GM12801 (cell line): ENCODE data around the gene TTC13.

Source experiments
- TF ChIP-seq, protein P1 (sequence below): IDR thresholded peaks from one replicate; pipeline ENCODE4 v1.5.1; 2011; ENCODE audit warnings: control low read depth; ENCODE audit not compliant: insufficient read length; ENCODE audit errors: extremely low read depth

The TTC13 gene

GRCh38 chr1:230895452-230895851, 83.2 kb downstream of the TTC13 start:
- TF ChIP-seq, protein P1, sequence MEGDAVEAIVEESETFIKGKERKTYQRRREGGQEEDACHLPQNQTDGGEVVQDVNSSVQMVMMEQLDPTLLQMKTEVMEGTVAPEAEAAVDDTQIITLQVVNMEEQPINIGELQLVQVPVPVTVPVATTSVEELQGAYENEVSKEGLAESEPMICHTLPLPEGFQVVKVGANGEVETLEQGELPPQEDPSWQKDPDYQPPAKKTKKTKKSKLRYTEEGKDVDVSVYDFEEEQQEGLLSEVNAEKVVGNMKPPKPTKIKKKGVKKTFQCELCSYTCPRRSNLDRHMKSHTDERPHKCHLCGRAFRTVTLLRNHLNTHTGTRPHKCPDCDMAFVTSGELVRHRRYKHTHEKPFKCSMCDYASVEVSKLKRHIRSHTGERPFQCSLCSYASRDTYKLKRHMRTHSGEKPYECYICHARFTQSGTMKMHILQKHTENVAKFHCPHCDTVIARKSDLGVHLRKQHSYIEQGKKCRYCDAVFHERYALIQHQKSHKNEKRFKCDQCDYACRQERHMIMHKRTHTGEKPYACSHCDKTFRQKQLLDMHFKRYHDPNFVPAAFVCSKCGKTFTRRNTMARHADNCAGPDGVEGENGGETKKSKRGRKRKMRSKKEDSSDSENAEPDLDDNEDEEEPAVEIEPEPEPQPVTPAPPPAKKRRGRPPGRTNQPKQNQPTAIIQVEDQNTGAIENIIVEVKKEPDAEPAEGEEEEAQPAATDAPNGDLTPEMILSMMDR = no peak

- TF ChIP-seq, protein P1 = no peak
These were observed 84.0 kb downstream of the TTC13 start for GRCh38 chr1:230894664-230895063.

DNA sequence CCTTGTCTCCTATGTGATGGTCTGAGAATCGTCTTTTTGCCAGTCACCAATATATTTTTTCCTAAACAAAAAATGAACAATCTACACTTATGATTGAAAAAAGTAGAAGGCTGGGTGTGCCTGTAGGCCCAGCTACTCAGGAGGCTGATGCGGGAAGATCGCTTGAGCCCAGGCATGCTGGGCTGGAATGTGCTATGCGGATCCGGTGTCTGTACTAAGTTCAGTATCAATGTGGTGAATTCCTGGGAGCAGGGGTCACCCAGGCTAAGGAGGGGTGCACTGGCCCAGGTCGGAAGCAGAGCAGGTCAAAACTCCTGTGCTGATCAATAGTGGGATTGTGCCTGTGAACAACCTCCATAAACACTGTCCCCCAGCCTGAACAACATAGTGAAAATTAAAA, 84.6 kb downstream of the TTC13 start:
- TF ChIP-seq, protein P1 = no peak

GRCh38 chr1:230892018-230892491, 86.6 kb downstream of the TTC13 start:
- TF ChIP-seq, protein P1 = no peak

GRCh38 chr1:230891413-230891812, 87.2 kb downstream of the TTC13 start:
- TF ChIP-seq, protein P1 = no peak

GRCh38 chr1:230884646-230885045, 94.0 kb downstream of the TTC13 start:
- TF ChIP-seq, protein P1 = no peak

GRCh38 chr1:230883967-230884366, 94.7 kb downstream of the TTC13 start:
- TF ChIP-seq, protein P1 = no peak

- TF ChIP-seq, protein P1 = no peak
These were observed 98.9 kb downstream of the TTC13 start for GRCh38 chr1:230879778-230880177.
